Ovary (tissue), 3 donors: Measurements from ENCODE around the gene BOLL.

Experiments
- CTCF ChIP-seq, 3 donors: fragments of 450-650 bp in 2 of 3; fragments of 200-600 bp in 1 of 3; IDR thresholded peaks; one replicate each; pipeline versions ENCODE4 v1.5.1 to v1.8.0; 2016 to 2022; ENCODE audit warnings: antibody characterized with exemption in 3 of 3, mild to moderate bottlenecking in 1 of 3
- POLR2A ChIP-seq: fragments of 450-650 bp; IDR thresholded peaks from one replicate; pipeline ENCODE4 v1.6.1; 2017; ENCODE audit warnings: antibody characterized with exemption, mild to moderate bottlenecking, moderate library complexity
- donor health status: DM: no; HTN: no; CAD: no.

DNA sequence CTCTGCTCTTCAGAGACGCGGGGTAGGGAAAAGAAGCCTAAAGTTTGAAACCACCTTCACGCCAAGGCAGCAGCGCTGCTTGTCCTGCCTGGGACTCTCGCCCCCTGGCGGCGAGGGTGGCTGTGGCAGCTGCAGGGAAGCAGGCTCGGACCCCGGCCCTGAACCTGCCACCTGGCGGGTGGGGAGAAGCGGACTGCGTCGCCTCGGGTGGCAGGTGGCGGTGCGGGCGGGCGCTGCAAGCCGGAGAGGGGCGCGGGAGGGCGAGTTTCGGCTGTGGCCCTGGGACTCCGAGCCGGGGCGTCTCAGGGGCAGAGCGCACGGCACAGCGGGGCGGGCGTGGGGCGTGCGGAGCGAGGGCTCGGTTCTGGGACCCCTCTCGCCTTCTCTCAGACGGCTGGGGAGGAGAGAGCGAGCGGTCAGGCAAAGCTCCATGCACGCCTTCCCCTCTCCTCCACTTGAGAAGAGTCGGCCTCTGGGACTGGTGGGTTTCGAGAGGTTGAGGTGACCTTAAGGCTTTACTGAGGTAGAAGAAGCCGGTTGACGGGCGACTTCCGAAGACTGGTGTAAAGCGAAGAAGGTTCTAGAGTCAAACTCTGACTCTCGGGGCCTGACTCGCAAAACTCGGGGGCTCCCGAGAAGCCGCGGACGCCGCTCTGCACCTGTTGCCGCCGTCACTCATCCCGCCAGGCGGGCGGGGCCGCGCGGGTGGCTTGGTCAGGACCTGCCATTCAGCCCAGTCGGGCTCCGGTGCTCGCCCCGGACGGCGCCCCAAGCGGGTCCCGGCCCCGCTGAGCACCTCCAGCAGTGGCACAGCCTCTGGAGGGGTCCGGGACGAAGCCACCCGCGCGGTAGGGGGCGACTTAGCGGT, 1.1 kb upstream of the BOLL start:
- no peak for TF ChIP-seq CTCF (IDR thresholded peaks at IDR 0.05)
- no peak for TF ChIP-seq POLR2A
